ENCODE results near the gene ZG16.
A peak's percentile ranks its signal among the peaks of the same experiment; 100 is the strongest.
"Not testable (repeated sequence)": the region's sequence is repeated elsewhere in the genome, so short reads cannot be mapped to it uniquely, and the experiment has no call there.

Gene ZG16

GRCh38 chr16:29790183-29790948, 12.3 kb downstream of the ZG16 start, which contains the start of gene KIF22:
KIF22 (plus strand) TSS chr16:29790751; CDS start chr16:29790760, 9 bp downstream.
- peak; percentile 91 for DNase-seq

- DNase-seq: no peak
These were observed 13.1 kb downstream of the ZG16 start for GRCh38 chr16:29790949-29791844.

DNA sequence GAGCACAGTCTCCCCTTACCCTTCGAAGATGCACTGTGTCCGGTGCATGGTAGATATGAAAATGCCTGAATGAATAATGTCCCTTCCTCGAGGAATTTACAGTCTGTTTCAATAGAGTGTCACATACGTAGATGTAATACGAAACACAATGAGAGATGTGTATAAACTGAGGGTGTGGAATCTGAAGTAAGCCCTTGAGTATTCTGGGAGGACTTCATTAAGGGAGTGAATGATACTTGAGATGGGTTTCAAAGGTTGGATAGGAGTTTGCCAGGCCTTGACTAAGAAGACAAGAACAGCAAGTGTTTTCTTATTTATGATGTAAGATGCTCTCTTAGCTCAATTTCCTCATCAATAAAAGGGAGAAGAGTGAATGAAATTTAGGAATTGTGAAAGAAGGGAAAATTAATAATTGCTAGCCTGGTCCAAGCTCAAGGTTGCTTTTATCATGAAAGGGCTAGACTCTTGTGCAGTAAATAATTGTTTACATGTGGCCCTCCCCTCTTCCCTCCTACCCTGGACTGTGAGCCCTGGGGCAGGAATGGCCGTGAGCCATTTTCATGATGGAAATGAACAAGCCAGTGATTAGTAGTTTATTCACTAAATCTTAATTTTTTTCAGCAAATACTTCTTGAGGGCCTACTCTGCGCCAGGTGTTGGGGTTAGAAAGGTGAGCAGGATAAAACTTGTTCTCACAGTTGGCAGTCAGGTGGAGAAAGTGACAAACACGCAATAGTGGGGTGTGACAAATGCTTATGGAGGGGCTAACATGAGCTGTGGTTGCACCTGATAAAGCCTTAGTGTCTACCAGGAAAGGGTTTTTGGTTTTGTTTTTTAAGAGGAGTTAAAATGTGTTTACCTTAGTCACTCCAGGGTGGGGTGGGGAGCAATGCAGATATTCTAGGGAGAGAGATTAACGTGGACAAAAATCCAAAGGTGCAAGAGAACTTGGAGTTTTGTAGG, 14.1 kb downstream of the ZG16 start:
- no peak for DNase-seq

DNA sequence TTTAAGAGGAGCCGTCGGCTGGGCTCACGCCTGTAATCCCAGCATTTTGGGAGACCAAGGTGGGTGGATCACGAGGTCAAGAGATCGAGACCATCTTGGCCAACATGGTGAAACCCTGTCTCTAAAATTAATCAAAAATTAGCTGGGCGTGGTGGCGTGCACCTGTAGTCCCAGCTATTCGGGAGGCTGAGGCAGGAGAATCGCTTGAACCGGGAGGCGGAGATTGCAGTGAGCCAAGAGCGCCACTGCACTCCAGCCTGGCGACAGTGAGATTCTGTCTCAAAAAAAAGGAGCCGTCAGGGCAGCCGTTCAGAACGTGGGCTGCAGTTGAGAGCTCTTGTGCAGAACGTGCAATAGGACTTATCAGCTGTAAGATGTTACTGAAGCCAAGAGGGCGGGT, 15.1 kb downstream of the ZG16 start:
- not testable (repeated sequence) for DNase-seq

DNA sequence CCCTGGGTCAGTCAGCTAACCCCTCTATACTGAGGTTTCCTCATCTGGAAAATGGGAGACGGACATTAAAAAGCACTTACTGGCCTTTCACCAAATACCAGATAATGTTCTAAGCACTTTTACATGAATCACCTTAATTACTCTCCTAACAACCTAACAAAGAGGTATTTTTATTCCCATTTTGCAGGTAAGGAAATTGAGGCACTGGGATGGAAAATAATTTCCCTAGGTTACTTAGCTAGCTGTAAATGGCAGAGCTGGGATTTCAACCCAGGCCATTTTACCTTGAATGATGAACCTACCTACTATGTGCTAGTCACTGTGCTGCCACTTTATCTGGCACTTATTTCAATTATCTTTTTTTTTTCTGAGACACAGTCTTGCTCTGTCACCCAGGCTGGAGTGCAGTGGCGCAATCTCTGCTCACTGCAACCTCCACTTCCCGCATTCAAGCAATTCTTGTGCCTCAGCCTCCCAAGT, 16.2 kb downstream of the ZG16 start:
- DNase-seq: no peak

DNA sequence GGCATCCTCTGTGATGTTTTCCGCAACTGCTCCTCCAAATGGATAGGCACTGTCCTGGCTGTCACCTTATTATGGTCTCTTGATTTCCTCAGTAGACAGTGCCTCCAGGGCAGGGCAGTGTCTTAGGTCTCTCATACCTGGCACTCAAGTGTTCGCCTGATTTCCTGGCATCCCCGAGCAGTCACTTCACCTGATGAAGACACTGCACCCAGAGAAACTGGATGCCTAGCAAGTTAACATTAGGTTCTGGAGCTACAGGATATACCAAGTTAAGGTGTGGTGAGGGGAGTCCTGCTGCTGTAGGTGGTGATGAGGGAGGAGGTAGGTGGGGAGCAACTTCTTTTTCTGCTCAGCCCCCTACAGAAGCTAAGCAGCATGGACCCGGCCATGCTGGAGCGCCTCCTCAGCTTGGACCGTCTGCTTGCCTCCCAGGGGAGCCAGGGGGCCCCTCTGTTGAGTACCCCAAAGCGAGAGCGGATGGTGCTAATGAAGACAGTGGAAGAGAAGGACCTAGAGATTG, 24.4 kb downstream of the ZG16 start:
- no peak for DNase-seq

DNA sequence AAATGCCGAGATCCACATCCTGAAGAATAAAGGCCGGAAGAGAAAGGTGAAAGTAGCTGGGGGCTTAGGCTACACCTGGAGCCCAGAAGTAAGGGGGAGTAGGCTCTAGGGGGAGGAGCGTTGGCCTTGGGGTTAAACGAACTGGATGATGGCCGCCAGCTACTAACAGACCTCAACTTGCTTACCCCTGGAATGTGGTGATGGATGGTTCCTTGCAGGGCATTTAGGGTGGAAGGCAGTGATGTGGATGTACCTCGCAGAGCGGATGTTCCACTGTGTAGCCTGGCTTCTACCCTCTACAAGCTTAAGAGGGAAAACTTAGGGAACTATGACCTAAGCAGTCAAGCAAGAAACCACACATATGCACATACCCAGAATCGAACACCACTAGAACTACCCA, 26.0 kb downstream of the ZG16 start:
- DNase-seq: no peak

DNA sequence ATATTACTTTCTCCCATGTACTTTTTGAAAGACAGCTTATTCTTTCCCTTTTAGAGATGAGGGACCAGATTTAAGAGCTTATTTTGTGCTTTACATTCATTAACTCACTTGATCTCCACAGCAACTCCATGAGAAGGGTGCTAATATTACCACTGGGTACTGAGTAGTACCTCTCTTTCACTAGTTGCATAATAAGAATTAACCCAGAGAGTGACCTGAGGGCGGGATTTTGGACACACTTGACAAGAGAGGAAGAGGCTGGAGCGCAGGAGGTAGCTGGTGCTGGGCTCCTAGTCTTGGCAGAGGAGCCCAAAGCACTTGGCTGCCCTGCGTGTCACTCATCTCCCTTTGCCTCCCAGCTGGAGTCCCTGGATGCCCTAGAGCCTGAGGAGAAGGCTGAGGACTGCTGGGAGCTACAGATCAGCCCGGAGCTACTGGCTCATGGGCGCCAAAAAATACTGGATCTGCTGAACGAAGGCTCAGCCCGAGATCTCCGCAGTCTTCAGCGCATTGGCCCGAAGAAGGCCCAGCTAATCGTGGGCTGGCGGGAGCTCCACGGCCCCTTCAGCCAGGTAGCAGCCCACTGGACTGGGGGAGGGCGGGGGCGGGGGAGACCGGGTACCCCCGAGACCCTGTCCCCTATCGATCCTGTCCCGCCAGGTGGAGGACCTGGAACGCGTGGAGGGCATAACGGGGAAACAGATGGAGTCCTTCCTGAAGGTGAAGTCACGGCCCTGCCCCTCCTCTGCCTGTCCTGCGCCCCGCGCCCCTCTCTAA, 26.6 kb downstream of the ZG16 start:
- no peak for DNase-seq

- DNase-seq: peak; percentile 82
These were observed 27.4 kb downstream of the ZG16 start for GRCh38 chr16:29805232-29806098.

DNA sequence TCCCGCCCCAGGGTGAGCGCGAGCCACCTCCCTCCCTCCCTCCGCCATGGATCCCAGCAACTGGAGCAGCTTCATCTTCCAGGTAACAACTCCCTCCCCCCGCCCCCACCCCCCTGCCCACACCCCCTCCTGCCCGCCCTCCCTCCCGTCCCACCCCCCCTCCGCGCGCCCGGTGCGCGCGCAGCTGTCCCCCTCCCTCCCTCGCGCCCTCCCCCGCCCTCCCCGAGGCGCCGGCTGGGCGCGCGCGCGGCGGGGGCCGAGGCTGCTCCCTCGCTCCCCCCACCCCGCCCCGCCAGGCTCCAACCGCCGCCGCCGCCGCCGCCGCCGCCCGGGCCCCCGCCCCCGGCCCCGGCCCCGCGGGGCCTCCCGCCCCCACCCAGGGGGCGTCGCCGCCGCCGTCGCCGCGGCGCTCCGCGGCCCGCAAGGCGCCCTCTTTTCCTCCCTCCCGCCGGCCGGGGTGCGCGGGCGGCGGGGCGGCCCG, 28.1 kb downstream of the ZG16 start, which contains the start of gene MAZ:
TSS of gene MAZ (plus strand) at position 431 of the 481 bp plus-strand sequence. CDS start 173 bp downstream, outside the sequence.
- DNase-seq: no peak

DNA sequence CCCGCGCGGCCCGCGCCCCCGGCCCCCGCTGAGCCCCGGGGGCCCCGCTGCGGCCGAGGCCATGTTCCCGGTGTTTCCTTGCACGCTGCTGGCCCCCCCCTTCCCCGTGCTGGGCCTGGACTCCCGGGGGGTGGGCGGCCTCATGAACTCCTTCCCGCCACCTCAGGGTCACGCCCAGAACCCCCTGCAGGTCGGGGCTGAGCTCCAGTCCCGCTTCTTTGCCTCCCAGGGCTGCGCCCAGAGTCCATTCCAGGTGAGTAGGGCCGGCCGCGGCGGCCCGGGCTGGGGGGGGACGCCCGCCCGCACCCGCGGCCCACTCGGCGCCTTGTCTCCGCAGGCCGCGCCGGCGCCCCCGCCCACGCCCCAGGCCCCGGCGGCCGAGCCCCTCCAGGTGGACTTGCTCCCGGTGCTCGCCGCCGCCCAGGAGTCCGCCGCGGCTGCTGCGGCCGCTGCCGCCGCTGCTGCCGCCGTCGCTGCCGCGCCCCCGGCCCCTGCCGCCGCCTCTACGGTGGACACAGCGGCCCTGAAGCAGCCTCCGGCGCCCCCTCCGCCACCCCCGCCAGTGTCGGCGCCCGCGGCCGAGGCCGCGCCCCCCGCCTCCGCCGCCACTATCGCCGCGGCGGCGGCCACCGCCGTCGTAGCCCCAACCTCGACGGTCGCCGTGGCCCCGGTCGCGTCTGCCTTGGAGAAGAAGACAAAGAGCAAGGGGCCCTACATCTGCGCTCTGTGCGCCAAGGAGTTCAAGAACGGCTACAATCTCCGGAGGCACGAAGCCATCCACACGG, 28.8 kb downstream of the ZG16 start:
- peak; percentile 34 for DNase-seq

GRCh38 chr16:29807426-29808218, 29.6 kb downstream of the ZG16 start:
- DNase-seq: peak; percentile 60

GRCh38 chr16:29808219-29808900, 30.3 kb downstream of the ZG16 start:
- DNase-seq: no peak

DNA sequence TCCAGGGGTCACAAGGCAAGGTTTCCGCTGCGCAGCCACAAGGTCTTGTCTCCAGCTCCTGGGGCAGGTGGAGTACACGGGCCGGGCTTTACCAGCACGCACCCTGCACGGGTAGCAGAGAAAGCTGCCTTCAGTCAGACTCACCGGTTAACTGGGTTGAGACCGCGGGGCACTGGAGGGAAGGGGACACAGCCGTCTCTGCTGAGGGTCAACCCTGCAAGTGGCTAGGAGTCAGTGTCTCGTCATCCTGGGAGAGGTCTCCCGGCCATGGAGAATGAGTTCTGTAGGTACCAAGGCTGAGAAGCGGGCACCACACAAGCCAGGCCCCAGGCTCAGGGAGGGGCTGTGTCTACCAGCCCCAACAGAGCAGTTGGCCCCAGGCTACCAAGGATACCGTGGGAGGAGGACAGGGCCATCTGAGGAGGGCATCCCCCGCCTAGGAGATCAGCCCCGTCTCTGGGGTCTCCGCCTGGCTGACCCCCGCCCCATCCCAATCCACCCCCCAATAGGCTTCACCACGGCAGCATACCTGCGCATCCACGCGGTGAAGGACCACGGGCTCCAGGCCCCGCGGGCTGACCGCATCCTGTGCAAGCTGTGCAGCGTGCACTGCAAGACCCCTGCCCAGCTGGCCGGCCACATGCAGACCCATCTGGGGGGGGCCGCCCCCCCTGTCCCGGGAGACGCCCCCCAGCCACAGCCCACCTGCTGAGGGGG, 31.1 kb downstream of the ZG16 start:
- no peak for DNase-seq

- no peak for DNase-seq
These were observed 32.0 kb downstream of the ZG16 start for GRCh38 chr16:29809850-29810698.

DNA sequence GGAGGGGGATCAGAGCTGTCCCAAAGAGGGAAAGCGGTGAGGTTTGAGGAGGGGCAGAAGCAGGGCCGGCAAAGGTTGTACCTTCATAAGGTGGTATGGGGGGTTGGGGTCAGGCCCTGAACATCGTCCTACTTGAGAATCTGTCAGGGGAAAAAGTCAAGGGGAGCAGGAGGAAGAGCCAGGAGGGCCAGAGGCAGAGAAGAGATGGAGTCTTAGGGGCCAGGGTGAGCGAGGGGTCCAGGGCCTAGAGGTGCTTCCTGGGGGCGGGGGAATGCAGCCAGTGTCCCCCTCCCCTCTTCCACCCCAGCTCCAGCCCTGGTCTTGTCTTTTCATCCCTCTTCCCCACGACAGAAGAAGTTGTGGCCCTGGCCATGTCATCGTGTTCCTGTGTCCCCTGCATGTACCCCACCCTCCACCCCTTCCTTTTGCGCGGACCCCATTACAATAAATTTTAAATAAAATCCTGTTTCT, 32.7 kb downstream of the ZG16 start:
- no peak for DNase-seq

All from NCI-H1048 (cell line).